CD4-positive, alpha-beta memory T cell (primary cell): ENCODE data around the gene SDF4. TPM values are rescaled to one million over a fixed set of nuclear protein-coding genes. Genes with fewer than 3 reads are reported as not detected.
A peak's percentile ranks its signal among the peaks of the same experiment; 100 is the strongest.
"Not testable (repeated sequence)": the region's sequence is repeated elsewhere in the genome, so short reads cannot be mapped to it uniquely, and the experiment has no call there.

Experiments
- CTCF ChIA-PET: fragments of 350-600 bp; sonication (Branson Sonifier 250); formaldehyde crosslinking; loops from one replicate; lab custom pipeline; 2021; ENCODE audit warnings: inconsistent platforms; ENCODE audit not compliant: partially characterized antibody; lab: Charles Lee
- POLR2A ChIA-PET: fragments of 350-600 bp; sonication (Branson Sonifier 250); formaldehyde crosslinking; loops from one replicate; lab custom pipeline; 2021; ENCODE audit not compliant: partially characterized antibody; lab: Charles Lee
- DNase-seq, 5 donors: peaks; one replicate each; pipeline versions ENCODE4 v3.0.0 to v3.0.0-alpha.2; 2020 to 2022; ENCODE audit warnings: mixed read lengths in 1 of 5
- H3K27ac ChIP-seq: one replicate; pipeline ENCODE4 v1.7.0; 2013; ENCODE audit warnings: low read depth, low read length
- H3K27me3 ChIP-seq: 2 replicates; pipeline ENCODE4 v1.7.0; 2013; ENCODE audit warnings: mild to moderate bottlenecking, low read length, moderate library complexity; ENCODE audit not compliant: insufficient read depth
- H3K36me3 ChIP-seq: 2 replicates; pipeline ENCODE4 v1.7.0; 2013; ENCODE audit warnings: mild to moderate bottlenecking, low read length, moderate library complexity; ENCODE audit not compliant: insufficient read depth
- H3K4me1 ChIP-seq: 2 replicates; pipeline ENCODE4 v1.7.0; 2013; ENCODE audit warnings: mild to moderate bottlenecking, low read length, moderate library complexity; ENCODE audit not compliant: insufficient read depth
- H3K4me3 ChIP-seq, 2 donors: one replicate each; pipeline ENCODE4 v1.7.0; 2013; ENCODE audit warnings: low read length in 2 of 2, mild to moderate bottlenecking in 1 of 2
- H3K9me3 ChIP-seq, 2 donors: one replicate each; pipeline ENCODE4 v1.7.0; 2013; ENCODE audit warnings: low read length in 2 of 2, control low read depth in 1 of 2; ENCODE audit not compliant: control insufficient read depth in 1 of 2
- H3K27ac Mint-ChIP-seq, 7 donors: one replicate each; pipeline ENCODE4 v1.8.0; 2020 to 2021; ENCODE audit warnings: mixed read lengths in 7 of 7, mild to moderate bottlenecking in 6 of 7, inconsistent platforms in 3 of 7, moderate library complexity in 3 of 7
- H3K27me3 Mint-ChIP-seq, 2 donors: one replicate each; pipeline ENCODE4 v1.8.0; 2020 to 2021; ENCODE audit warnings: mixed read lengths in 2 of 2
- H3K36me3 Mint-ChIP-seq, 2 donors: one replicate each; pipeline ENCODE4 v1.8.0; 2020 to 2021; ENCODE audit warnings: mixed read lengths in 2 of 2, inconsistent platforms in 1 of 2, mild to moderate bottlenecking in 1 of 2
- H3K4me1 Mint-ChIP-seq, 4 donors: one replicate each; pipeline ENCODE4 v1.8.0; 2020 to 2021; ENCODE audit warnings: mixed read lengths in 4 of 4, mild to moderate bottlenecking in 1 of 4
- H3K4me3 Mint-ChIP-seq, 8 donors: one replicate each; pipeline ENCODE4 v1.8.0; 2020 to 2021; ENCODE audit warnings: mixed read lengths in 8 of 8, mild to moderate bottlenecking in 7 of 8, moderate library complexity in 6 of 8, inconsistent platforms in 3 of 8
- H3K9me3 Mint-ChIP-seq, 8 donors: one replicate each; pipeline ENCODE4 v1.8.0; 2020 to 2021; ENCODE audit warnings: mixed read lengths in 8 of 8, mild to moderate bottlenecking in 5 of 8, inconsistent platforms in 3 of 8, moderate library complexity in 1 of 8
- intact Hi-C: fragments of 100-400 bp; cut with micrococcal nuclease; formaldehyde crosslinking; loops from one replicate; pipeline ENCODE4 v1.15.1; 2023
- polyA plus RNA-seq, 2 donors: library from polyadenylated mRNA; unstranded; fragments of 300-500 nt; fragmentation: Illumina TruSeq; gene quantifications; one replicate each; pipeline ENCODE4 v1.2.3, GENCODE V29; 2021
- total RNA-seq, 2 experiments: library from RNA; stranded (reverse); gene quantifications; one replicate each; pipeline ENCODE4 v1.2.3, GENCODE V29; 2021

The SDF4 gene
- total and polyA plus RNA-seq, 4 experiments from 2014 or later: 97.4 to 138 (median 116) TPM

- H3K27ac ChIP-seq: no peak overlapping the region
- H3K4me3 ChIP-seq: no peak overlapping the region
- peaks cover 15% of the 10 kb centered on the region for H3K4me1 ChIP-seq
- H3K27me3 ChIP-seq: no peaks in the 10 kb centered on the region
- Mint-ChIP-seq H3K4me1 (peaks cover 4 to 26% (median 17%) of the 10 kb centered on the region in 4 donors), H3K36me3 (peaks cover 9 to 38% of the 10 kb centered on the region in 2 donors), H3K27ac (no peak overlapping the region), H3K27me3 (no peaks in the 10 kb centered on the region), H3K9me3 (peaks cover 0 to under 1% (median 0%) of the 10 kb centered on the region in 8 donors), H3K4me3 (no peak overlapping the region)
- POLR2A ChIA-PET: no interaction called here
- peaks cover 20% of the 10 kb centered on the region for H3K36me3 ChIP-seq
- DNase-seq: no peak
- CTCF ChIA-PET: interaction anchor here (0.6 to 1.4 kb wide), 2 partner anchors 24 to 132 kb away, joined by 3 read pairs; no protein-coding TSS in a partner anchor
- no peaks in the 10 kb centered on the region for H3K9me3 ChIP-seq
- intact Hi-C loops: no loop called here
These were observed 22.8 kb upstream of the SDF4 start for GRCh38 chr1:1254667-1254998.

GRCh38 chr1:1253972-1254666 lies 22.3 kb upstream of the SDF4 start:
- intact Hi-C loops: no loop called here
- no peak for DNase-seq
- Mint-ChIP-seq H3K36me3 (peaks cover 9 to 38% of the 10 kb centered on the region in 2 donors), H3K4me1 (peaks cover 4 to 26% (median 17%) of the 10 kb centered on the region in 4 donors), H3K4me3 (no peak overlapping the region), H3K9me3 (no peaks in the 10 kb centered on the region), H3K27me3 (no peaks in the 10 kb centered on the region), H3K27ac (no peak overlapping the region)
- H3K4me3 ChIP-seq: no peak overlapping the region
- no peaks in the 10 kb centered on the region for H3K9me3 ChIP-seq
- H3K27ac ChIP-seq: no peak overlapping the region
- ChIA-PET POLR2A (no interaction called here), CTCF (interaction anchor here (0.6 to 1.4 kb wide), 2 partner anchors 24 to 132 kb away, joined by 3 read pairs; no protein-coding TSS in a partner anchor)
- peaks cover 15% of the 10 kb centered on the region for H3K4me1 ChIP-seq
- H3K36me3 ChIP-seq: peaks cover 20% of the 10 kb centered on the region
- H3K27me3 ChIP-seq: no peaks in the 10 kb centered on the region

DNA sequence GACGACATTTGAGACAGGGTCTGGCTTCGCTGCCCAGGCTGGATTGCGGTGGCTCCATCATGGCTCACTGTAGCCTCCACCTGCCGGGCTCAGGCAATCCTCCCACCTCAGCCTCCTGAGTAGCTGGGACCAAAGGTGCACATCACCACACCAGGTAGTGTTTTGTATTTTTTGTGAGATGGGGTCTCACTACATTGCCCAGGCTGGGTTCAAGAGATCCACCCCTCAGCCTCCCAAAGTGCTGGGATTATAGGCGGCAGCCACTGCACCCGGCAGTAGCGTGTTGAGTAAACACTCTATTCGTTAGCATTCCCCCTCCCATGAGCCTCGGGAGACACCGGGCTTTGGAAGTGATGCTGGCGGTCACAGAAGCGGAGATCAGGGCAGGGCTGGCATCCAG lies 21.5 kb upstream of the SDF4 start:
- DNase-seq: no peak
- intact Hi-C loops: no loop called here
- Mint-ChIP-seq H3K27me3 (no peaks in the 10 kb centered on the region), H3K27ac (peak overlapping the region in 3 of 7 donors; percentile 49 to 83 (median 80)), H3K4me3 (no peak overlapping the region), H3K4me1 (peaks cover 4 to 26% (median 16%) of the 10 kb centered on the region in 4 donors), H3K9me3 (no peaks in the 10 kb centered on the region), H3K36me3 (peaks cover 9 to 34% of the 10 kb centered on the region in 2 donors)
- no peak overlapping the region for H3K27ac ChIP-seq
- H3K27me3 ChIP-seq: no peaks in the 10 kb centered on the region
- no peaks in the 10 kb centered on the region for H3K9me3 ChIP-seq
- peaks cover 20% of the 10 kb centered on the region for H3K36me3 ChIP-seq
- ChIA-PET POLR2A (no interaction called here), CTCF (no interaction called here)
- H3K4me1 ChIP-seq: peaks cover 15% of the 10 kb centered on the region
- H3K4me3 ChIP-seq: no peak overlapping the region

GRCh38 chr1:1250786-1251284 lies 19.0 kb upstream of the SDF4 start:
- no peaks in the 10 kb centered on the region for H3K9me3 Mint-ChIP-seq
- peaks cover 4 to 24% (median 14%) of the 10 kb centered on the region in 4 donors for H3K4me1 Mint-ChIP-seq
- Histone ChIP-seq H3K27ac (peak overlapping the region; percentile 59), H3K4me1 (peaks cover 15% of the 10 kb centered on the region), H3K36me3 (peaks cover 16% of the 10 kb centered on the region), H3K9me3 (no peaks in the 10 kb centered on the region), H3K27me3 (peaks cover 4% of the 10 kb centered on the region), H3K4me3 (peak overlapping the region in 1 of 2 donors; percentile 10)
- ChIA-PET POLR2A (interaction anchor here (0.6 to 1.1 kb wide), 5 partner anchors 20 to 129 kb away, joined by 3 to 5 read pairs (median 3); no protein-coding TSS in a partner anchor), CTCF (interaction anchor here (3.2 kb wide), 1 partner anchor 129 kb away, joined by 35 read pairs; no protein-coding TSS in a partner anchor)
- intact Hi-C loops: no loop called here
- peak overlapping the region; percentile 36 to 88 (median 75) for H3K4me3 Mint-ChIP-seq
- no peaks in the 10 kb centered on the region for H3K27me3 Mint-ChIP-seq
- peaks cover 1 to 22% of the 10 kb centered on the region in 2 donors for H3K36me3 Mint-ChIP-seq
- H3K27ac Mint-ChIP-seq: peak overlapping the region; percentile 76 to 96 (median 94)
- peak; percentile 61 to 85 (median 73) for DNase-seq

- peak in 1 of 5 donors; percentile 19 for DNase-seq
- CTCF ChIA-PET, H3K9me3 ChIP-seq: not testable (repeated sequence)
These were observed 16.5 kb upstream of the SDF4 start for GRCh38 chr1:1248009-1248913.

DNA sequence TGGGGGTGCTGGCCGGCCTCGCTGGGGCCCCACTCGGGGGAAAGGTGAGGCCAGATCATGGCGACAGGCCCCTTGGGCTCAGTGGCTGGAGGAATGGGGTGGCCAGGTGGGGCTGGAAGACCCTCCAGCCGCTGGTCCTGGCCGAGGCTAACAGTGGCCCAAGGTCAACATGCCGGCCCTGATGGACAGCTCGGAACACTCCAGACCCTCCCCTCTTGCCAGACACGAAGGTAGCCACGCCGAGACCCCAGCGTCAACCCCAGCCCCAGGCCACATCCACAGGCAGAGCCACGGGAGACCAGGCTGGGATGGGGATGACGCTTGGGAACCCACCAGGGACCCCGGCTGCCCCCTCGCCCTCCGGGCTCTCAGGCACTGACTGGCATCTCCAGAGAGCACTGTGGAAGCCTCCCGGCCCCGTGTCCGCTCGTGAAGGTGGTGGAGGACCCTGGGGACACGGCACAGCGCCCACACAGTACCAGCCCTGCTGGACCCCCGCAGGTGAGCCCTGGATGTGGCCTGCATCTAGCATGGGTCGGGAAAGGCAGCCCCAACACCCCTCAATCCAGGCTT lies 15.6 kb upstream of the SDF4 start:
- ChIA-PET CTCF (no interaction called here), POLR2A (no interaction called here)
- peak in 1 of 5 donors; percentile 13 for DNase-seq
- Mint-ChIP-seq H3K27me3 (no peaks in the 10 kb centered on the region), H3K4me3 (no peak overlapping the region), H3K9me3 (no peaks in the 10 kb centered on the region), H3K4me1 (peaks cover 4 to 17% (median 10%) of the 10 kb centered on the region in 4 donors), H3K27ac (no peak overlapping the region), H3K36me3 (peaks cover 0 to 2% of the 10 kb centered on the region in 2 donors)
- peaks cover 4% of the 10 kb centered on the region for H3K27me3 ChIP-seq
- H3K9me3 ChIP-seq: no peaks in the 10 kb centered on the region
- H3K36me3 ChIP-seq: no peaks in the 10 kb centered on the region
- H3K27ac ChIP-seq: no peak overlapping the region
- no peak overlapping the region for H3K4me3 ChIP-seq
- peaks cover 15% of the 10 kb centered on the region for H3K4me1 ChIP-seq
- intact Hi-C loops: no loop called here

More at GRCh38 chr1:1248009-1248913, 16.5 kb upstream of the SDF4 start:
- H3K4me1 ChIP-seq: peaks cover 15% of the 10 kb centered on the region
- H3K4me1 Mint-ChIP-seq: peaks cover 4 to 24% (median 14%) of the 10 kb centered on the region in 4 donors
- H3K36me3 Mint-ChIP-seq, H3K9me3 Mint-ChIP-seq, H3K4me3 Mint-ChIP-seq, H3K27ac Mint-ChIP-seq, H3K36me3 ChIP-seq, H3K4me3 ChIP-seq, H3K27me3 ChIP-seq, H3K27ac ChIP-seq, intact Hi-C loops, H3K27me3 Mint-ChIP-seq, POLR2A ChIA-PET: not testable (repeated sequence)
